DND-41 (cell line): ENCODE results near the gene ACAD10.

Experiments used
- ATAC-seq: fragments of 200-7000 bp; cut with Tn5 transposase; 3 replicates; pipeline ENCODE4 v1.9.1; 2021; ENCODE audit warnings: low read depth; ENCODE audit not compliant: insufficient read depth
- DNase-seq: peaks from one replicate; pipeline ENCODE4 v3.0.0-alpha.2; 2020
- H2AFZ ChIP-seq: 2 replicates; pipeline ENCODE4 v1.6.0; 2012; ENCODE audit warnings: low read depth, low read length
- H3K27ac ChIP-seq: 2 replicates; pipeline ENCODE4 v1.5.1; 2012; ENCODE audit warnings: low read length, inconsistent platforms
- H3K27me3 ChIP-seq: fragments of 200-600 bp; sonication (generic); 2 replicates; pipeline ENCODE4 v1.6.0; 2012; ENCODE audit warnings: low read length, mild to moderate bottlenecking, inconsistent platforms; ENCODE audit not compliant: insufficient read depth, poor library complexity
- H3K36me3 ChIP-seq: 2 replicates; pipeline ENCODE4 v1.5.1; 2012; ENCODE audit warnings: low read length, inconsistent platforms; ENCODE audit not compliant: insufficient read depth
- H3K4me1 ChIP-seq: 2 replicates; pipeline ENCODE4 v1.5.1; 2012; ENCODE audit warnings: mild to moderate bottlenecking, low read length; ENCODE audit not compliant: insufficient read depth
- H3K4me2 ChIP-seq: 2 replicates; pipeline ENCODE4 v1.6.0; 2012; ENCODE audit warnings: mild to moderate bottlenecking, moderate library complexity, low read length, inconsistent platforms; ENCODE audit not compliant: insufficient read depth
- H3K4me3 ChIP-seq, 2 experiments: fragments of 200-600 bp in 1 of 2; shearing (Covaris generic) in 1 of 2; 2 replicates each; pipeline ENCODE4 v1.5.1; 2012 to 2016; ENCODE audit warnings: inconsistent platforms in 2 of 2, low read length in 2 of 2, mild to moderate bottlenecking in 2 of 2, low read depth in 1 of 2, moderate library complexity in 1 of 2
- H3K79me2 ChIP-seq: 2 replicates; pipeline ENCODE4 v1.6.0; 2012; ENCODE audit warnings: low read length, inconsistent platforms; ENCODE audit not compliant: insufficient read depth
- H3K9ac ChIP-seq: 2 replicates; pipeline ENCODE4 v1.6.0; 2012; ENCODE audit warnings: low read depth, mild to moderate bottlenecking, inconsistent platforms, low read length, moderate library complexity
- H3K9me3 ChIP-seq: 2 replicates; pipeline ENCODE4 v1.5.1; 2012; ENCODE audit warnings: low read length, moderate library complexity, mild to moderate bottlenecking, inconsistent platforms; ENCODE audit not compliant: insufficient read depth, severe bottlenecking
- H4K20me1 ChIP-seq: 2 replicates; pipeline ENCODE4 v1.6.0; 2012; ENCODE audit warnings: low read length; ENCODE audit not compliant: insufficient read depth
- EZH2 ChIP-seq: IDR thresholded peaks from 3 replicates; pipeline ENCODE4 v1.6.1; 2012; ENCODE audit warnings: borderline replicate concordance, low read depth, mild to moderate bottlenecking, moderate library complexity, low read length, inconsistent platforms; ENCODE audit not compliant: severe bottlenecking
- TF ChIP-seq, protein P1 (sequence below): IDR thresholded peaks from 2 replicates; pipeline ENCODE4 v1.5.1; 2012; ENCODE audit warnings: borderline replicate concordance, low read length, moderate library complexity, mild to moderate bottlenecking; ENCODE audit not compliant: poor library complexity, severe bottlenecking; ENCODE audit errors: extremely low read depth

ACAD10 gene

DNA sequence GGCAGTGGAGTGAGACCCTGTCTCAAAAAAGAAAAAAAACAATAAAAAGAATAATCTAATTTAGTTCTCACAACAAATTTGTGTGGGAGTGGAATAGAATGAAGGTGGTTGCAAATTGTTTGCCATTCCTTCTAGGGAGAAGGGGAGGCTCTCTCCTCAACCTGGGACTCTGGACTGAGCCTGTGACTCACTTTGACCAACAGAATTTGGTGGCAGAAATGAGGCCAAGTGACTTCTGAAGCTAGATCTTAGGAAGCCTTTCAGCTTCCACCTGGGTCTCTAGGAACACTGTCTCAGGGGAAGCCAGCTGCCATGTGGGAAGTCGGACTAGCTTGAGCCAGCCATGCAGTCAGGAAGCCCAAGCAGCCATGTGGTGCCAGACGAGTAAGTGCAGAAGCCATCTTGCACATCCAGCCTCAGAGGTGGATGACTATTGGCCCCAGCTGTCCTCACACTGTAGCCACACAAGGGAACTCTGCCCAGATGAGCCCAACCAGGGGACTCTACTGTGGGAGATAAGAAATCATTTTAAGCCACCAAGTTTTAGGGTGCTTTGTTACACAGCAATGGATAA is 95.3 kb downstream of the ACAD10 start:
- Histone ChIP-seq H3K79me2 (no peaks in the 10 kb centered on the region), H3K36me3 (no peaks in the 10 kb centered on the region), H4K20me1 (no peaks in the 10 kb centered on the region), H3K4me1 (no peaks in the 10 kb centered on the region), H3K4me3 (no peak overlapping the region), H3K27ac (no peak overlapping the region), H3K9me3 (no peaks in the 10 kb centered on the region), H3K9ac (no peak overlapping the region), H3K27me3 (no peaks in the 10 kb centered on the region), H2AFZ (no peak overlapping the region), H3K4me2 (no peak overlapping the region)
- TF ChIP-seq, protein P1, sequence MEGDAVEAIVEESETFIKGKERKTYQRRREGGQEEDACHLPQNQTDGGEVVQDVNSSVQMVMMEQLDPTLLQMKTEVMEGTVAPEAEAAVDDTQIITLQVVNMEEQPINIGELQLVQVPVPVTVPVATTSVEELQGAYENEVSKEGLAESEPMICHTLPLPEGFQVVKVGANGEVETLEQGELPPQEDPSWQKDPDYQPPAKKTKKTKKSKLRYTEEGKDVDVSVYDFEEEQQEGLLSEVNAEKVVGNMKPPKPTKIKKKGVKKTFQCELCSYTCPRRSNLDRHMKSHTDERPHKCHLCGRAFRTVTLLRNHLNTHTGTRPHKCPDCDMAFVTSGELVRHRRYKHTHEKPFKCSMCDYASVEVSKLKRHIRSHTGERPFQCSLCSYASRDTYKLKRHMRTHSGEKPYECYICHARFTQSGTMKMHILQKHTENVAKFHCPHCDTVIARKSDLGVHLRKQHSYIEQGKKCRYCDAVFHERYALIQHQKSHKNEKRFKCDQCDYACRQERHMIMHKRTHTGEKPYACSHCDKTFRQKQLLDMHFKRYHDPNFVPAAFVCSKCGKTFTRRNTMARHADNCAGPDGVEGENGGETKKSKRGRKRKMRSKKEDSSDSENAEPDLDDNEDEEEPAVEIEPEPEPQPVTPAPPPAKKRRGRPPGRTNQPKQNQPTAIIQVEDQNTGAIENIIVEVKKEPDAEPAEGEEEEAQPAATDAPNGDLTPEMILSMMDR, result no peak
- TF ChIP-seq EZH2, result no peak
- no peak for DNase-seq
- no peak for ATAC-seq

DNA sequence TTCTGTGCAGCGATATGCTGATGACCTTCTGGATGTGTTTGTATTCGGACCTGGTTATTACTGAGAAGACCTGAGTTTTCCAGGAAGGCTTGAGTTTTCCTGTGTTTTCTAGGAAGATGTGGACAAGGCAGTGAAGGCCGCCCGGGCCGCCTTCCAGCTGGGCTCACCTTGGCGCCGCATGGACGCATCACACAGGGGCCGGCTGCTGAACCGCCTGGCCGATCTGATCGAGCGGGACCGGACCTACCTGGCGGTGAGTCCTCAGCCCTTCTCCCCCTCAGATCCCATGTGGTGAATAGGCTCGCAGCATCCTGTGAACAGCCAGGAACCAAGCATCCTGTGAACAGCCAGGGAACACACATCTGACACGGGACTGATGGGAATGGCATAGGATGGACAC is 97.2 kb downstream of the ACAD10 start:
- no peaks in the 10 kb centered on the region for H3K4me1 ChIP-seq
- no peak overlapping the region for H3K27ac ChIP-seq
- DNase-seq (no peak), ATAC-seq (no peak)
- H2AFZ ChIP-seq, result no peak overlapping the region
- no peaks in the 10 kb centered on the region for H3K36me3 ChIP-seq
- no peaks in the 10 kb centered on the region for H3K79me2 ChIP-seq
- H3K9me3 ChIP-seq, result no peaks in the 10 kb centered on the region
- no peaks in the 10 kb centered on the region for H3K27me3 ChIP-seq
- no peak overlapping the region for H3K4me3 ChIP-seq
- no peak overlapping the region for H3K9ac ChIP-seq
- TF ChIP-seq, protein P1, result no peak
- no peak for TF ChIP-seq EZH2
- H4K20me1 ChIP-seq, result no peaks in the 10 kb centered on the region
- no peak overlapping the region for H3K4me2 ChIP-seq

DNA sequence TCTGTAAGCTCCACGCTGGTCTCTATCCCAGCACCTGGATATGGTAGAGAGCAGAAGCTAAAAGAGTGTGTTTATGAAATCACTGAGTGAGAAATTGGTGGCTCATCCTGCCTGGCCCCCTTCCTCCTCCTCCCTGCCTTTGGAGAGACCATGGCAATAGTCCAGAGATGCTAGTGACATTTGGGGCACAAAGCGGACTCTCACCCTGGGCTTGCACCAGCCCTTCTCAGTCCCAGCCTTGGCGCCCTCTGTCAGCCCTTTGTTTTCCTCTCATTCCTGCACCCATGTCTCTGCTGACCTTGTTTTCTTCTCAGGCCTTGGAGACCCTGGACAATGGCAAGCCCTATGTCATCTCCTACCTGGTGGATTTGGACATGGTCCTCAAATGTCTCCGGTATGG is 99.1 kb downstream of the ACAD10 start:
- Histone ChIP-seq H3K27me3 (no peaks in the 10 kb centered on the region), H3K9me3 (no peaks in the 10 kb centered on the region), H3K4me3 (no peak overlapping the region), H3K4me2 (no peak overlapping the region), H3K36me3 (no peaks in the 10 kb centered on the region), H3K79me2 (no peaks in the 10 kb centered on the region), H3K4me1 (no peaks in the 10 kb centered on the region), H4K20me1 (no peaks in the 10 kb centered on the region), H3K9ac (no peak overlapping the region), H3K27ac (no peak overlapping the region), H2AFZ (no peak overlapping the region)
- no peak for TF ChIP-seq EZH2
- TF ChIP-seq, protein P1, result no peak
- DNase-seq (no peak), ATAC-seq (no peak)

DNA sequence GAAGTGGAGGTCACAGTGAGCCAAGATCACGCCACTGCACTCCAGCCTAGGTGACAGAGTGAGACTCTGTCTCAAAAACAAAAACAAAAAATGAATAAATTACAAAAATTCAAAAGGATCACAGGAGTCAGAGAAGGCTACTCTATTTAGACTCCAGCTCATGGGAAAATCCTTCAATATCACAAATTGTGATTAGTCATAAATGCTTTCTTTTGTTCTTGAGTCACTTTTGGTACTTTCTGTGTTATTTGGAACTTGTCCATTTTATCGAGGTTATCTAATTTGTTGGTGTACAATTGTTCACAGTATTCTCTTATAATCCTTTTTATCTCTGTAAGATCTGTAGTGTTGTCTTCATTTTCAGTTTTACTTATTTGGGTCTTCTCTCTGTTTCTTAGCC is 99.8 kb downstream of the ACAD10 start:
- DNase-seq (no peak), ATAC-seq (no peak)

More for the DNA sequence above, 99.8 kb downstream of the ACAD10 start:
- no peak for TF ChIP-seq EZH2
- TF ChIP-seq, protein P1, result no peak
- Histone ChIP-seq H3K4me3 (no peak overlapping the region), H4K20me1 (no peaks in the 10 kb centered on the region), H3K4me2 (no peak overlapping the region), H3K79me2 (no peaks in the 10 kb centered on the region), H3K4me1 (no peaks in the 10 kb centered on the region), H3K27me3 (no peaks in the 10 kb centered on the region), H3K9ac (no peak overlapping the region), H3K27ac (no peak overlapping the region), H2AFZ (no peak overlapping the region), H3K9me3 (no peaks in the 10 kb centered on the region), H3K36me3 (no peaks in the 10 kb centered on the region)
